Stimulated activated CD8-positive, alpha-beta memory T cell treated with anti-CD3 and anti-CD28 coated beads, Interleukin-4, amount 100 ng/mL, for 4 hours (primary cell): ENCODE data around the gene NASP.
A peak's percentile ranks its signal among the peaks of the same experiment; 100 is the strongest.

Experiments used
- DNase-seq, 2 donors: peaks; one replicate each; pipeline ENCODE4 v3.0.0-alpha.2; 2020; ENCODE audit warnings: low read depth in 2 of 2, low spot score in 1 of 2

NASP gene, protein sequence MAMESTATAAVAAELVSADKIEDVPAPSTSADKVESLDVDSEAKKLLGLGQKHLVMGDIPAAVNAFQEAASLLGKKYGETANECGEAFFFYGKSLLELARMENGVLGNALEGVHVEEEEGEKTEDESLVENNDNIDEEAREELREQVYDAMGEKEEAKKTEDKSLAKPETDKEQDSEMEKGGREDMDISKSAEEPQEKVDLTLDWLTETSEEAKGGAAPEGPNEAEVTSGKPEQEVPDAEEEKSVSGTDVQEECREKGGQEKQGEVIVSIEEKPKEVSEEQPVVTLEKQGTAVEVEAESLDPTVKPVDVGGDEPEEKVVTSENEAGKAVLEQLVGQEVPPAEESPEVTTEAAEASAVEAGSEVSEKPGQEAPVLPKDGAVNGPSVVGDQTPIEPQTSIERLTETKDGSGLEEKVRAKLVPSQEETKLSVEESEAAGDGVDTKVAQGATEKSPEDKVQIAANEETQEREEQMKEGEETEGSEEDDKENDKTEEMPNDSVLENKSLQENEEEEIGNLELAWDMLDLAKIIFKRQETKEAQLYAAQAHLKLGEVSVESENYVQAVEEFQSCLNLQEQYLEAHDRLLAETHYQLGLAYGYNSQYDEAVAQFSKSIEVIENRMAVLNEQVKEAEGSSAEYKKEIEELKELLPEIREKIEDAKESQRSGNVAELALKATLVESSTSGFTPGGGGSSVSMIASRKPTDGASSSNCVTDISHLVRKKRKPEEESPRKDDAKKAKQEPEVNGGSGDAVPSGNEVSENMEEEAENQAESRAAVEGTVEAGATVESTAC

DNA sequence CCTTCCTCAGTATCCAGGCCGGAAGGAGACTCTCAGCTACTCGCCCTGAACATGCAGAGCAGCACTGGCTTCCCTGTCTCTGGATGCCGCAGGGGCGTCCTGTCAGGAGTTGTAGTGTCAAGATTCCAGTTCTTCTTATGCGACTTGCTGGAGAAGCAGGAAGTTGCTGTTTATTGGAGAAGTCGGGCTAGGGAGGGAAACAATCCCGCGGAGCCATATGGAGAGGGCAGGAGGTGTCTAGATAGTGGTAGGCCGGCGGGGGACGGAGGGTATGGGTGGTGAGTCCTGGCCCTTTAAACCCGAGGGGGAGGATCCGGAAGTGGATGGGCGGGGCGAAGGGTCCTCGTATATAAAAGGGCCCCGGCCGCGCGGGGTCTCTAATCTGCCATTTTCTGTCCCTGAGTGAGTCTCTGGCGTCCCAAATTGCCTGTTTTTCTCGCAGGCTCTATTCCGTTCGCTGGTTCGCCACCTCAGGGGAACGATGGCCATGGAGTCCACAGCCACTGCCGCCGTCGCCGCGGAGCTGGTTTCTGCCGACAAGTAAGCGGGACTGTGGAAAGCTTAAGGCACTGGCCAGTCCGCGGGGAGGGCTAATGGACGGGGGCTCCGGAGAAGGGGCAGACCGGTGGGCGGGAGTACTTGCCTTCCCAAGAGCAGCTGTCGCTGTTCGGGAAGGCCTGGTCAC, at the start of gene NASP:
Gene NASP (plus strand): TSS at position 376 of the 685 bp plus-strand sequence. CDS start 106 bp downstream, at position 482.
- DNase-seq = peak; percentile 81 to 93

DNA sequence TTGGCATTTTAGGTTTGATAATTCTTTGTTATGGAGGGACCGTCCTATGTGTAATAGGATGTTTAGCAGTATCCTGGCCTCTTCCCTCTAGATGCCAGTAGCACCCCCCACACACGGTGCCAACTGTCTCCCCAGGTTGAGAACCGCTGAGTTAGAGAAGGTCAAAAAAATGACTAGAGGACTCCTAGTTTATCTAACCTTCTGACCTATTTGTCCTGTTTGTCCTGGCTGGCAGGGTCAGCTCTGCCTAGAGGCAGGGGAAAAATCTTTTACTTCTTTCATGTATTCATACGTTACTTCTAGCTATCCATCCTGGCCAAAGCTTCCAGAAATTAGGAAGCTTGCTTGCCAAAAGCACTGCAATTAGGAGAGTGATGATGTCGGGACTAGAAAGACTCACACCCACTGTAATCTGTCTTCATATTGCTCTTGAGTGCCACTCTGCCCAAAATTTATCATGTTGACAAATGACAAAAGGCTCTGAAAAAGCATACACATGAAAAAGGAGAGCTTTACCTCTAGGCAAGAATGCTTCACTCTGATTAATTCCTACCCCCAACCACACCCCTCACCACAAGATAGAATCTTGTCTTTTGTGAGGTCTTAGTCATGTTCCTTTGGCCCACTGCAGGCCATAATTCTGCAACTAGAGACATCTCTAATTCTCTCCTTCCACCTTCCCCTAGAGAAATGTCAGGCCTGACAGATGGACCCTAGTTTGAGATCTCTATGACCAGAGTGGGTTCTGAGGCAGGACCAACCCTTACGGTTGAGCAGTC, 47.7 kb upstream of the NASP start:
- no peak for DNase-seq

DNA sequence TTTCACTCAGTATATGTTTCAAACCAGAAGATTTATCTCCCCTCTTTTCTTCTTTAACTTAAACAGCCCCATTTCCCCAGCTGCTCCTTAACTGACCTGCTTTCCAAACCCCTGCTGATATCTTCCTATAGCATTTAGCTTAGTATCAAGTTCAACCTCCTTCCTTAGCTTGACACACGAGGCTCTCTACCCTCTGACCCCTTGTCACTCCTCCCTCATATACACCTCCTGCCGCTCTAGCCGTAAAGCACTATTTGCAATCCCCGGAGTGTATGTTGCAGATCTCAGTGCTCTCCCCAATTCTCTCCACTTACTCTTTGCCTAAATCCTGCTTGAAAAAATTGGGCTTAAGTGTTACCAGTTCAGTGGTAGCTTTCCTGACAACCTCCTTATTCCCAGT, 47.0 kb upstream of the NASP start:
- DNase-seq = no peak

DNA sequence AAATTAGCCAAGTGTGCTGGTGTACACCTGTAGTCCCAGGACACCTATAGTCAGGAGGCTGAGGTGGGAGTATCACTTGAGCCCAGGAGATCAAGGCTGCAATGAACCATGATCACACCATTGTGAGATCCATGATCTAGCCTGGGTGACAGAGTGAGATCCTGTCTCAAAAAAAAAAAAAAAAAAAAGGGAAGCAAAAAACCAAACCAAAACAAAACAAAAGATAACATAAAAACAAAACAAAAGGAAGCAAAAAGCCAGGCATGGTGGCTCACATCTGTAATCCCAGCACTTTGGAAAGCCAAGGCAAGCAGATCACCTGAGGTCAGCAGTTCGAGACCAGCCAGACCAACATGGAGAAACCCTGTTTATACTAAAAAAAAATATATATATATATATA, 42.6 kb upstream of the NASP start:
- DNase-seq = no peak

DNA sequence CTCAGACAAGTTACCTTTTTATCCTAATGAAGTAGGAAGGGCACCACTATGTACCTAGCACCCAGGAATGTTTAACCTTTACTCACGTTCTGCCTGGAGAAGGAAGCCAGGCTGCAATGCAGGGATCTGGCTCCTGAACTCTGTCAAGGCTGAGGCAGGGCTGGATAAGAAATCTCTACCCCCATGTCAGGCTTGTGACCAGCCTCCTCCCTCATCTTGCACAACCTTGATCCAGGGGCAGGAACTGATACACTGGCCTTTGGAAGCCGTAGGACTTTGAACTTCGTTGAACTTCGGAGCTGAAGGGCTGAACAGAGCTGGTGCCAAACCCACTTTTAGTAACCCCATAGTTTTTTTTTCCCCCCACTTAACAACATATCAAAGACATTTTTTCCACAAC, 41.2 kb upstream of the NASP start:
- DNase-seq = no peak

DNA sequence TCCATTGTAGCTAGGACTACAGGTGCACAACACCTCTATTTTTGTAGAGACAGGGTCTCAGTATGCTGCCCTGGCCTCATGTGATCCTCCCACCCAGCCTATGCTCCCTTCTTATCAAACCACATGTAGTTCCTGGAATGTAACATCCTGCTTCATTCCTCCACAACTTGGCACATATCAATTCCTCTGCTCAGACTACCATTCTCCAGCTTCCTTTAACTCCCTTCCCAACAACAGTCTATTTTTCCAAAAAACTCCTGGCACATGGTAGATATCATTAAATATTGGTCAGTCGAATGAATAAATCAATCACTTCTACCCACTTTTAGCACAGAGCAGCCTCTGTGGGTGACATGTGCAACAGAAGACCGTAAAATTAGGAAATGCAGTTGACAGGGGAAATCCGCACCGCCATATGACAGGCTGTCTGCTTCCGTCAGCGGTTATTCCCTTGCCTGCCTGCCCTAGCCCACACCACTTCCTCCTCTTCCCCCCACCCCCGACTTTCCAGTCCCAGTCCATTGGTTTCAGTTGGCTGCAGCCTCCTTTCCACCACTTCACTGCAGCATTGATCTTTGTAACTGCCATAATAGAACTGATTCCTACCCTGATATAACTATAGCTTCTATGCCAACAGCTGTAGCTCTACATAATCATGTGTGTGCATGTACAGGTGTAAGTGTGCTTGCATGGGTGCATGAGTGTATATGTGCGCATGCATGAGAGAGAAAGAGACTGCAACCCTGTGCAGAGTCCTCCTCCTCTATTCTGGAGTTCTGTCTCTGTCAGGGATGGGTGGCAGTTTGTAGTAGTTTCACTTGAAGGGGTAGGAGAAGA, 40.0 kb upstream of the NASP start:
- peak; percentile 45 to 68 for DNase-seq

DNA sequence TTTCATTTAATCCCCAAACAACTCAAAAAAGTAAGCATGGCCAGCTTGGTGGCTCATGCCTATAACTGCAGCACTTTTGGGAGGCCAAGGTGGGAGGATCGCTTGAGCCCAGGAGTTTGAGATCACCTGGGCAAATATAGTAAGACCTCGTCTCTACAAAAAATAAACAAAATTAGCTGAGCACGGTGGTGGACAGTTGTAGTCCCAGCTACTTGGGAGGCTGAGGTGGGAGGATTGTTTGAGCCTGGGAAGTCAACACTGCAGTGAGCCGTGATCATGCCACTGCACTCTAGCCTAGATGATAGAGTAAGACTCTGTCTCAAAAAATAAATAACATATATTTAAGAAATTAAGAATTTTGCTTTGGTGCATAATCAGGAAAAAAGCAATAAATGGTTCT, 39.3 kb upstream of the NASP start:
- DNase-seq = no peak

DNA sequence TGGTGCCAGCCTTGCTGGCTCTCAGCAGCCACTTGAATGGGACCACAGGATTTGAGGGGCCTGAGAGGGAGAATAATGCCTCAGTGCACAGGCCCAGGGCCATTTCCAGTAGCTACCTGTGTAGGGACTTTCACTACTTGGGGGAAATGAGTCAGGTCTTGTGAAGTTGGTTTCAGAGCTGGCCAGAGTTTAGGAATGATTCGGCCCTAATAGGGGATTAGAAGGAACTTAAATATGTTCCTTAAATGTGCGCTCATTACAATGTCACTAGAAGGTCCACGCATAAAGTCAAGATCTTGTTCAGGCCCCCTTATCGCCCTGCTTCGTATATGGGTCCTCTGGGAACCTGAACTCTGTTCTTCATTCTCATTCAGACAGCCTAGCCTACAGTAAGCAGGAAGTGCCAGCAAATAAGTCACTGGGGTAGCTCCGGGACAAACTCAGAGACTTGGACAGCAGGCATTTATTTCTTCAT, 38.8 kb upstream of the NASP start:
- DNase-seq = no peak

DNA sequence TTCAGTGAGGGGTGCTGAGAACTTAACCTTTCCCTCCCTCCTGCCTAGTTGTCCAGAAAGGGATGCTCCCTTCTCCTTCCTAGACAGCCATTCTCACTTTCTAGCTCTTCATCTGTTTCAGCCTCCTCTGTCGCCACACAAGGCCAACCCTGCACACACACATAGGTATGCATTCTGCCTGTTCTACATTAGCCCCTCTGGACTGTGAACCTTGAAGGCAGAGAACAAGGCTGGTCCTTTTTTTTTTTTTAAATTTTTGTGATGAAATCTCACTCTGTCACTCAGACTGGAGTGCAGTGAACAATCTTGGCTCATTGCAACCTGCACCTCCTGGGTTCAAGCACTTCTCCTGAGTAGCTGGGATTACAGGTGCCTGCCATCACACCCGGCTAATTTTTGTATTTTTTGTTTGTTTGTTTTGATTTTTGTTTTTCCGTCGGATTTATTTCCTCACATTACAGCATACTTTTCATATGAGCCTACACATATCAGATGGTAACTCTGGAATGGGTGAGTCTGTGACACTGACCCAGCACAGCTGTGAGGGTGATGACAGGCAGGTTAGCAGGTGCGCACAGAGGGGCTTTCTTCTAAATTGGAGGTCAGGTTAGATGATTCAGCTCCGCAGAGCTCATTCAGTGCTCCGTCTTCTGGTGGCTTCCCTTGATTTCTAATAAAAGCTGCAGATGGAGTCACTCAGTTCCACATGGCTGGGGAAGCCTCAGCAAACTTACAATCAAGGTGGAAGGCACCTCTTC, 38.1 kb upstream of the NASP start:
- no peak for DNase-seq

DNA sequence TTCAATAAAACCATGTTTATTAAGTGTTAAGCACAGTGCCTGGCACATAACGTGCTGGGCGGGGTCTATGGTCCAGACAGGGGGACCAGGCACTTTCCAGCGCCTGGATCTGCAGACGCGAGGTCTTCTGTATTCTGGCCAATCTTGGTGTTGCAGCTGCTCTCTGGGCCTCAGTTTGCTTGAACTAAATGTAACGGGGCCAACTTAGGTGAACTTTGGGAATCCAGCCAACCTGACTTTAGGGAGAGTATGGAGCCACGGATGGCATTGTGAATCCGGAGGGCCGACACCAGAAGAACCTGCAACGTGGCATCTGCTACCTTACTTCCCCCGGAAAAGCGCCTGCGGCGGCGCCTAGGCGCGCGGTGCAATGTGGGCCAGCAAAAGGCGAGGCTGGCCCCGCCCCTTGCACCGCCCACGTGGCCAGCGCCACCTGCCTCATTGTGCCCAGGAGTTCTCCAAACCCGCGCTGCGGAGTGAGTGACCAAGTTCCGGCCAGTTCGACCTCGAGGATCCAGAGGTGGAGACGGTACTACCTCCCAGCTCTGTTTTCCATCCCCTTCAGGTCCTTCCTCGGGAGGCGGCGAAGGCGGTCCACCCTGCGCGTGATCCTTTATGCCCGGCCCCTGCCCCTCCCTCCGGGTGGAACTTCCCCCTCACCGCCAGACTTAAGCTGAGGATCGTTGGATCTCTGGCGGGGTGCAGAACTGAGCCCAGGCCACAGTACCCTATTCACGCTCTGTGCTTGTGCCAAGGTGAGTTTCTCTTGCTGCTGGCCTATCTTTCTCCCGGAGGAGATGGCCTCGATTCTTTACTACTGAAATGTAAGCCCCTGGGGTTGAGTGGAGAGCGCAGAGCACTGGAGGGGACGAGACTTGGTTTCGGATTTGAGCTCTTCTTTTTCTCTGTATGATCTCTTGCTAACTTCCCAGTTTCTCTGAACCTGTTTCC, 33.2 kb upstream of the NASP start, which contains the start of gene AKR1A1:
Gene AKR1A1 (plus strand): TSS at position 426 of the 951 bp plus-strand sequence. CDS start 10,969 bp downstream, outside the sequence.
- peak; percentile 72 to 73 for DNase-seq

DNA sequence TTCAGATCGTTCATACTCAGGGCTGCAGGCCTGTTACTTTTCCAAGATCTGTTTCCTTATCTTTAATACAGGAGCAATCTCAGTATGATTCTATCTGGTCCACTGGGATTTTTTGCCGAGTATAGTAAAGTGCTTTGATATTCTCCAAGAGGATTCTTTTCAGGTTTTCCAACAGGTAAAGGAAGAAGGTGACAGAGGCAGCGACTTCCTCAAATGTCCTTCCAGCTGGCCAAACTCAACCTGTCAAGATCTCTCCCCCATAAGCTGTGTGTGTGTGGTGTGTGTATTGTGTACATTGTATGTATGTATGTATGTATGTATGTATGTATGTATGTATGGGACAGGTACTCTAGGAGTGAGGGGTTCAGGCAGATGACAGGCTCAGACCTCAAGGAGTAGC, 32.2 kb upstream of the NASP start:
- DNase-seq = no peak

DNA sequence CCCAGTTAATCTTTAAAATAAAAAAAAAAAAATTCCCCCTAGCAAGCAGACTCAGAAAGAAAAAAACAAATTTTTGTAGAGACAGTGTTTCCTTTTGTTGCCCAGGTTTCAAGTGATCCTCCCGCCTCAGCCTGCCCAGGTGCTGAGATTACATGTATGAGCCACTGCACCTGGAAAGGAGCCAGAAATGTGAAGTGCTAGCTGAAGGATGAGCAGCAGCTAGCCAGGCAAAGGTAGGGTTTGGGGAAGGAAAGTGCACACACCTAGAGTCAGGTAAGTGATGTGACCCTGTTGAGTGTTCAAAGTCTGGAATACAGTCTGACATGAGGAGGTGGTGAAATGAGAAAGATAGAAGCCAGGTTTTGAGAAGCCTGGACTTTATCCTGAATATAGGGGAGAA, 31.5 kb upstream of the NASP start:
- no peak for DNase-seq

DNA sequence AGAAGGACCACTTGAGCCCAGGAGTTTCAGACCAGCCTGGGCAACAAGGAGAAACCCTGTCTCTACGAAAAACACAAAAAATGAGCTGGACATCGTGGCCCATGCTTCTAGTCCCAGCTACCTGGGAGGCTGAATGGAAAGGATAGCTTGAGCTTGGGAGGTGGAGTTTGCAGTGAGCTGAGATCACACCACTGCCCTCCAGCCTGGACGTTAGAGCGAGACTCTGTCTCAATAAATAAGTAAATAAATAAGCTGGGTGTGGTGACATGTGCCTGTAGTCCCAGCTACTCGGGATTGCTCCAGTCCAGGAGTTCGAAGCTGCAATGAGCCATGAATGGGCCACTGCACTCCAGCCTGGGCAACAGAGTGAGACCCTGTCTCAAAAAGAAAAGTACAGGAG, 29.6 kb upstream of the NASP start:
- DNase-seq = no peak

DNA sequence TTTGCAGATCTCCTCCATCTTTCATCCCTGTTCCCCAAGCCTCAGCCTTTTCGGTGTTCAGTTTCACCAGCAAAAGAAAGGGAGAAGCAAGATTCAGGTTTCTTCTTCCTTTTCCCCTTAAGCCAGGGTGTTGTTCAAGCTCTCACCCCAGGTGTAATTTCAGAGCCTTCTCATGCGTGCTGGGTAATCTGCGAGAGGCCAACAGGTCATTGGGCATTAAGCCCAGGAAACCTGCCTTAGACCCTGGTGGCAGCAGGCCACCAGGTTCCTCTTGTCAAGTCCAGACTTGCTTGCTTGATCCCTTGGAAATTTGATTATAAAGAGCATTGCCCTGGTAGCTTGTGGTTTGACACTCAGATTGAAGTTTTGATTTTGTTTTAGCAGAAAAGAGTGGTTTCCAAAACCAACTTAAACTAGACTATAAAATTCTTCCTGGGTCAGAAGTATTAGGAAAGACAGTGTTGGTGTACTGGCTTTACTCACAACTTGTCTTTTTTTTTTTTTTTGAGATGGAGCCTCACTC, 26.4 kb upstream of the NASP start:
- no peak for DNase-seq

DNA sequence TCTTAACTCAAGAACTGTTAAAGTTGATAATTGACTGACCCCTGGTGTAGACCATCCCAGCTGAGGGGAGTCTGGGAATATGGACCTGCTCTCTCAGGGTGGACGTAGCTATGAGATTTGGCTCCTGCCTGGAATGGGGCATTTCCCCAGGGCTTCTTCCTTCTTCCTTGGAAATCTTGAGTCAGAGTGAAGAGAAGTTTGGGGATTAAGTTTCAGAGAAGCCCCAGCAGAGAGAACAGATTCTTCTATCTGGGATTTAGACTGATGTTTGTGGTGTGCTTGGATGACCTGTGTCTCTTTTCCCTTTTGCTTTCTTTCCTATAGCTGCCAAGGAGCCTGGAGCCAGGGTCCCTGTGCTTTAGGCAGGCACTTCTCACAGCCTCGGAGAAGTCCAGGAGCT, 20.0 kb upstream of the NASP start:
- no peak for DNase-seq

DNA sequence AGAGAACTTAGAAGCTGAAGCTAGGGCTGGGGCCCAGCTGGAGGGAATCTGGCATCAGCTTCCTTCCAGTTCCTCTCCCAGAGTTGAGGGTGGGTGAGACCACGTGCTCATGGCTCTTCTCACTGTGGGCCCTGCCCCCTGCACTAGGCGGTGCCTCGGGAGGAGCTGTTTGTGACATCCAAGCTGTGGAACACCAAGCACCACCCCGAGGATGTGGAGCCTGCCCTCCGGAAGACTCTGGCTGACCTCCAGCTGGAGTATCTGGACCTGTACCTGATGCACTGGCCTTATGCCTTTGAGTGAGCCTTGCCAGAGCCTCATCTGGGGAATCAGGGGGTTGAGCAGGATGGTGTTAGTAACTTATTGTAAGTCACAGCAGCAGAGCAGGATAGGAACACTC, 17.1 kb upstream of the NASP start:
- DNase-seq = no peak

DNA sequence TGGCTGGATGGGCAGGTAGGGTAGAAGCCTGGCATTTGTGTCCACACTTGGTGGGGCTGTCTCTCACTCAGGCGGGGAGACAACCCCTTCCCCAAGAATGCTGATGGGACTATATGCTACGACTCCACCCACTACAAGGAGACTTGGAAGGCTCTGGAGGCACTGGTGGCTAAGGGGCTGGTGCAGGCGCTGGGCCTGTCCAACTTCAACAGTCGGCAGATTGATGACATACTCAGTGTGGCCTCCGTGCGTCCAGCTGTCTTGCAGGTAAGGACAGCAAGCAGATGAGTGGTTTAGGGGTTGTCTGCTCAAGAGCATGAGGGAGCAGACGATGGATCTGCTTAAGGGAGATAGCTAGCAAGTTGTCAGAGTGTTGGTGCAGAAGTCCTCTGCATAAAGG, 15.9 kb upstream of the NASP start:
- no peak for DNase-seq

DNA sequence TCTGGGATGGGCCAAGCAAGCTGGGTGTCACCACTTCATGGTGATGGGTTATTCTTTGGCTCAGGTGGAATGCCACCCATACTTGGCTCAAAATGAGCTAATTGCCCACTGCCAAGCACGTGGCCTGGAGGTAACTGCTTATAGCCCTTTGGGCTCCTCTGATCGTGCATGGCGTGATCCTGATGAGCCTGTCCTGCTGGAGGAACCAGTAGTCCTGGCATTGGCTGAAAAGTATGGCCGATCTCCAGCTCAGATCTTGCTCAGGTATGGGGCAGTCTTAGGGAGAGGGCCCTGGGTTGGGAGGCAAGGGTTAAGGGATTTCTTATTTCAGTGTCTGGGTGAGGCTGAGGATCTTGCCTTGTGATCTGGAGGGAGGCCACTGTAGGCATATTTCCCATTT, 15.4 kb upstream of the NASP start:
- DNase-seq = no peak
